Sigmoid colon (tissue), 7 donors: ENCODE measurements around the gene RBFOX1. TPM values are rescaled to one million over a fixed set of nuclear protein-coding genes. Genes with fewer than 3 reads are reported as not detected.

ENCODE experiments used
- DNase-seq: peaks from one replicate; pipeline ENCODE4 v3.0.0-alpha.2; 2019
- H3K27ac ChIP-seq, 4 donors: fragments of 200-600 bp; sonication (generic); one replicate each; pipeline ENCODE4 v1.5.1; 2016 to 2019; ENCODE audit warnings: mild to moderate bottlenecking in 1 of 4
- H3K27me3 ChIP-seq, 3 donors: fragments of 200-600 bp; sonication (generic); one replicate each; pipeline ENCODE4 v1.5.1; 2019; ENCODE audit warnings: mild to moderate bottlenecking in 1 of 3
- H3K36me3 ChIP-seq, 4 donors: fragments of 200-600 bp; sonication (generic); one replicate each; pipeline ENCODE4 v1.5.1; 2016 to 2019
- H3K4me1 ChIP-seq, 4 donors: fragments of 200-600 bp; sonication (generic); one replicate each; pipeline ENCODE4 v1.5.1; 2017 to 2019
- H3K4me3 ChIP-seq, 4 donors: fragments of 200-600 bp; sonication (generic); one replicate each; pipeline ENCODE4 v1.5.1; 2017 to 2019; ENCODE audit warnings: mild to moderate bottlenecking in 2 of 4, moderate library complexity in 1 of 4
- H3K9me3 ChIP-seq, 4 donors: fragments of 200-600 bp in 3 of 4; sonication (generic) in 3 of 4; one replicate each; pipeline versions ENCODE4 v1.5.1 to v1.6.1; 2013 to 2019
- CTCF ChIP-seq, 4 experiments: fragments of 450-650 bp in 3 of 4; fragments of 200-600 bp in 1 of 4; IDR thresholded peaks; one replicate each; pipeline ENCODE4 v1.5.1; 2016 to 2019; ENCODE audit warnings: antibody characterized with exemption in 4 of 4, mild to moderate bottlenecking in 3 of 4, moderate library complexity in 2 of 4
- EP300 ChIP-seq, 4 donors: sonication (generic); formaldehyde crosslinking; IDR thresholded peaks; one replicate each; pipeline ENCODE4 v1.6.1; 2017; ENCODE audit warnings: antibody characterized with exemption in 4 of 4
- POLR2A ChIP-seq, 2 donors: fragments of 450-650 bp; IDR thresholded peaks; one replicate each; pipeline ENCODE4 v1.6.1; 2016; ENCODE audit warnings: antibody characterized with exemption in 2 of 2, mild to moderate bottlenecking in 2 of 2, moderate library complexity in 2 of 2
- POLR2AphosphoS5 ChIP-seq, 4 donors: sonication (generic); formaldehyde crosslinking; IDR thresholded peaks; one replicate each; pipeline ENCODE4 v1.6.1; 2017; ENCODE audit warnings: antibody characterized with exemption in 4 of 4
- WGBS, 2 donors: extraction: QIAGEN DNeasy Blood & Tissue Kit; methylation state at CpG; one replicate each; pipeline ENCODE4 v1.1.7; 2013; 5-methylcytosine and 5-hydroxymethylcytosine counted together
- intact Hi-C: fragments of 100-400 bp; cut with DNase I; formaldehyde crosslinking; loops from one replicate; pipeline ENCODE4 v1.15.1; 2023
- polyA plus RNA-seq, 3 donors: library from polyadenylated mRNA; stranded (reverse); fragments of 200-250 nt; gene quantifications; one replicate each; pipeline ENCODE4 v1.2.3, GENCODE V29; 2013
- total RNA-seq, 4 donors: library from RNA; depleted of rRNA; stranded (reverse); fragments of >200 nt; gene quantifications; one replicate each; pipeline ENCODE4 v1.1.0, GENCODE V29; 2016
- donor health status: healthy with polysubstance abuse.
- donor health status: Bipolar disorder and iron deficiency.
- donor health status: healthy.

RBFOX1 gene
- total and polyA plus RNA-seq, 7 donors: under 0.01 to 4.4 (median 0.51) TPM; not detected in 3

- H3K9me3 ChIP-seq: peaks cover 0 to 7% (median 0%) of the 10 kb centered on the region in 4 donors
- TF ChIP-seq CTCF (IDR thresholded peaks at IDR 0.05) (no peak), POLR2A (IDR thresholded peaks at IDR 0.05) (no peak), EP300 (IDR thresholded peaks at IDR 0.05) (no peak), POLR2AphosphoS5 (IDR thresholded peaks at IDR 0.05) (no peak)
- no peaks in the 10 kb centered on the region for H3K36me3 ChIP-seq
- H3K27ac ChIP-seq: no peak overlapping the region
- intact Hi-C loops: no loop called here
- 84 to 85% methylated on average over 5 of the region's 5 CpGs for WGBS, 2 donors
- H3K27me3 ChIP-seq: no peaks in the 10 kb centered on the region
- H3K4me3 ChIP-seq: no peak overlapping the region
- DNase-seq: no peak
- no peaks in the 10 kb centered on the region for H3K4me1 ChIP-seq
Observed at GRCh38 chr16:7438601-7439000, 106.0 kb downstream of the RBFOX1 start.

DNA sequence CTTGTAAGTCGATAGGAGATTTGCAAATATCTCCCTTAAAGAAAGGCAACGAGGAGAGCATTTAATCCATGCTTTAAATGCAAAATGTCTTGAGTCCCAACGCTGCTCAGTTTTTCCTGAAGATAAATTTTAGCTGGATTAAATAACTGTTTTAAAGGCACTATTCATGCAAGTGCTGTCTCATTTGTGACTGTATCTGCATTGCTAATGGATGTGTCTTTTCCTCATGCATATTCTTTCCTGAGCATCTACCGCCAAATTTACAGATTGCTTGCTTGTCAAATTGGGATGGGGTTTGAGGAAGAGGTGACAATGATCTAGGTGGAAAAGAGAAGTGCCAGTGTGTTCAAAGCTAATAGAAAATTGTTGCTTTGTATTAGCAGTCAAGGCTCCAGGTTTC lies 106.9 kb downstream of the RBFOX1 start:
- DNase-seq: no peak
- intact Hi-C loops: no loop called here
- Histone ChIP-seq H3K27ac (no peak overlapping the region), H3K4me1 (no peaks in the 10 kb centered on the region), H3K4me3 (no peak overlapping the region), H3K27me3 (no peaks in the 10 kb centered on the region), H3K36me3 (no peaks in the 10 kb centered on the region), H3K9me3 (peaks cover 0 to 7% (median 0%) of the 10 kb centered on the region in 4 donors)
- TF ChIP-seq POLR2A (IDR thresholded peaks at IDR 0.05): no peak
- no peak for TF ChIP-seq POLR2AphosphoS5 (IDR thresholded peaks at IDR 0.05)
- no peak for TF ChIP-seq CTCF (IDR thresholded peaks at IDR 0.05)
- TF ChIP-seq EP300 (IDR thresholded peaks at IDR 0.05): no peak
- WGBS, 2 donors: 60 to 73% methylated on average over 4 of the region's 4 CpGs

DNA sequence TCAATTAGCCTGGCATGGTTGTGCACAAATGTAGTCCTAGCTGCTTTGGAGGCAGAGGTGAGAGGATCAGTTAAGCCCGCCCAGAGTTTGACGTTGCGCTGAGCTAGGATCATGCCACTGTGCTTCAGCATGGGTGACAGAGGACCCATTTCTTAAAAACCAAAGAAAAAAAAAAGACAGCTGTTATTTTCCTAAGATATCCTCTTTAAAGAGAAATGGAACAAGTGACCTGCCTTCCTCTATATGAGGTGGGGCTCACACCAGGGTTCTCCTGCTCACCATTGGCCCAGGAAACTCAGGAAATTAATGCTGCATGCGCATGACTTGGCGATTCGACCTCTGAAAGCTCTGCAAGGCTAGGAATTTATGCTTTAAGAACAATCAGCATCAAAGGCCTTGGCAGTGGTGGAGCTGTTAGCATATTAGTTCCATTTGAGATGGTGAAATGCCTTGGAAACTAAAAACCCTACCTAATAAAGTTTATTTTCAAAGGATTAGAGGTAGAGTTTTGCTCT lies 108.3 kb downstream of the RBFOX1 start:
- no peak for DNase-seq
- no peak overlapping the region for H3K4me3 ChIP-seq
- no peak overlapping the region for H3K27ac ChIP-seq
- intact Hi-C loops: no loop called here
- TF ChIP-seq POLR2AphosphoS5 (IDR thresholded peaks at IDR 0.05) (no peak), EP300 (IDR thresholded peaks at IDR 0.05) (no peak), CTCF (IDR thresholded peaks at IDR 0.05) (no peak), POLR2A (IDR thresholded peaks at IDR 0.05) (no peak)
- no peaks in the 10 kb centered on the region for H3K27me3 ChIP-seq
- no peaks in the 10 kb centered on the region for H3K36me3 ChIP-seq
- no peaks in the 10 kb centered on the region for H3K4me1 ChIP-seq
- H3K9me3 ChIP-seq: peaks cover 0 to 8% (median 0%) of the 10 kb centered on the region in 4 donors
- WGBS, 2 donors: 73 to 86% methylated on average over 6 of the region's 6 CpGs

DNA sequence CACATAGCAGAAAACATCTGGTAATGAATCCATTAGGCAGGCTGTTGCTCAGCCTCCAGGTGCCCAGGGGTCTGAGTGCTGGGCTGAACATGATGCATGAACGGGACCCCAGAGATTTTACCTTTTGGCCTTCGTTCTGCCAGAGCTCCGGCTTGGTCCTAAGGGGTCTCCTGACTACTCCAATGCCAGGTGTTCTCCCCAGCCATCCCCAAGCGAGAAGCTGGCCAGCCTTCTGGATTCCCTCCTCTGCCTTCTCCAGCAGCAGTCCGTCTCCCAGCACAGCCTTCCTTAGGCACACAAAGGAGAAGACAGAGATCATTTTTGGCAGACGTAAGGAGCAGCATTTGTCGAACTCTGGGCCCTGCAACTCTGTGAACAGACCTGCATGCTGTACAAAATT lies 109.4 kb downstream of the RBFOX1 start:
- Histone ChIP-seq H3K4me1 (no peaks in the 10 kb centered on the region), H3K4me3 (no peak overlapping the region), H3K9me3 (peaks cover 0 to 11% (median 0%) of the 10 kb centered on the region in 4 donors), H3K27me3 (no peaks in the 10 kb centered on the region), H3K27ac (no peak overlapping the region), H3K36me3 (no peaks in the 10 kb centered on the region)
- TF ChIP-seq POLR2A (IDR thresholded peaks at IDR 0.05) (no peak), EP300 (IDR thresholded peaks at IDR 0.05) (no peak), CTCF (IDR thresholded peaks at IDR 0.05) (no peak), POLR2AphosphoS5 (IDR thresholded peaks at IDR 0.05) (no peak)
- 81% methylated on average over 7 of the region's 7 CpGs for WGBS, 2 donors
- intact Hi-C loops: no loop called here
- DNase-seq: no peak

DNA sequence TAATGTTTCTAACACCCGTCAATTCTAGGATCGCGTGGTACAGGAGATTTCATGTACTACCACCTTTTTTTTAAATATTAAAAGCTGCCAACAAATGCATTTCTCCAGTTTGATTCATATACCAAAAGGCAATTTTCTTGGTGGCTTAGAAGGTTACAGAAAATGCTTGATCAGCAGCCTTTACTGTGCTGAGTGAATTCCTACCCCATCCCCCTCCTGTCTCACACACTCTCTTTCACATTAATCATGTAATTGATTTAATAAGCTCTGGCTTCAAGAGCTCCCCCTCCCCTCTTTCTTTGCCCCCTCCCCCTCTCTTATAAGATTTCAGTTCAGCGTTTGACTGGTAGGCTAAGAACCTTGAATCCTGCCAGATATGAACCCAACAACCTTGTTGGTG lies 110.5 kb downstream of the RBFOX1 start:
- Histone ChIP-seq H3K27me3 (no peaks in the 10 kb centered on the region), H3K36me3 (no peaks in the 10 kb centered on the region), H3K4me3 (no peak overlapping the region), H3K9me3 (peaks cover 0 to 11% (median 0%) of the 10 kb centered on the region in 4 donors), H3K4me1 (no peaks in the 10 kb centered on the region), H3K27ac (no peak overlapping the region)
- intact Hi-C loops: no loop called here
- TF ChIP-seq EP300 (IDR thresholded peaks at IDR 0.05): no peak
- no peak for TF ChIP-seq CTCF (IDR thresholded peaks at IDR 0.05)
- no peak for TF ChIP-seq POLR2AphosphoS5 (IDR thresholded peaks at IDR 0.05)
- no peak for TF ChIP-seq POLR2A (IDR thresholded peaks at IDR 0.05)
- no peak for DNase-seq
- 88 to 91% methylated on average over 4 of the region's 4 CpGs for WGBS, 2 donors
